ENCODE data around the gene RAB13.
"Not testable (repeated sequence)": the region's sequence is repeated elsewhere in the genome, so short reads cannot be mapped to it uniquely, and the experiment has no call there.

RAB13 gene

DNA sequence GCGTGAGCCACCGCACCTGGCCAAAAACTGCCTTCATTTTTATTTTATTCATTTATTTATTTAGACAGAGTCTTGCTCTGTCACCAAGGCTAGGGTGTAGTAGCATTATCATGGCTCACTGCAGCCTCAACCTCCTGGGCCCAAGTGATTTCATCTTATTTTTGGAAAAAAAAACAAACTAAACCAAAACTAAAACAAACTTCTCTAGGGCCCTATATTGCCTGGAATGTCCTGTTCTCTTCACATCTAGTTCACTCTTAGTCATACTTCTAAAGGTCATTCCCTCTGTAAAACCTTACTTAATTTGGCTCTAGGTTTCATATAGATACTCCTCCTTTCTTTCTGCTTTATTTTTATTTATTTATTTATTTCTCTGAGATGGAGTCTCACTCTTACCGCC is 20.0 kb upstream of the RAB13 start:
- TF ChIP-seq, protein P1, sequence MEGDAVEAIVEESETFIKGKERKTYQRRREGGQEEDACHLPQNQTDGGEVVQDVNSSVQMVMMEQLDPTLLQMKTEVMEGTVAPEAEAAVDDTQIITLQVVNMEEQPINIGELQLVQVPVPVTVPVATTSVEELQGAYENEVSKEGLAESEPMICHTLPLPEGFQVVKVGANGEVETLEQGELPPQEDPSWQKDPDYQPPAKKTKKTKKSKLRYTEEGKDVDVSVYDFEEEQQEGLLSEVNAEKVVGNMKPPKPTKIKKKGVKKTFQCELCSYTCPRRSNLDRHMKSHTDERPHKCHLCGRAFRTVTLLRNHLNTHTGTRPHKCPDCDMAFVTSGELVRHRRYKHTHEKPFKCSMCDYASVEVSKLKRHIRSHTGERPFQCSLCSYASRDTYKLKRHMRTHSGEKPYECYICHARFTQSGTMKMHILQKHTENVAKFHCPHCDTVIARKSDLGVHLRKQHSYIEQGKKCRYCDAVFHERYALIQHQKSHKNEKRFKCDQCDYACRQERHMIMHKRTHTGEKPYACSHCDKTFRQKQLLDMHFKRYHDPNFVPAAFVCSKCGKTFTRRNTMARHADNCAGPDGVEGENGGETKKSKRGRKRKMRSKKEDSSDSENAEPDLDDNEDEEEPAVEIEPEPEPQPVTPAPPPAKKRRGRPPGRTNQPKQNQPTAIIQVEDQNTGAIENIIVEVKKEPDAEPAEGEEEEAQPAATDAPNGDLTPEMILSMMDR (IDR thresholded peaks at IDR 0.05; ENCODE audit: control insufficient read depth, insufficient read depth, low read depth, low read length, missing control alignments) = no peak
- H3K4me3 ChIP-seq (ENCODE audit: control insufficient read depth, low read depth, low read length) = no peak overlapping the region
- no peak for DNase-seq (ENCODE audit: low read depth)

DNA sequence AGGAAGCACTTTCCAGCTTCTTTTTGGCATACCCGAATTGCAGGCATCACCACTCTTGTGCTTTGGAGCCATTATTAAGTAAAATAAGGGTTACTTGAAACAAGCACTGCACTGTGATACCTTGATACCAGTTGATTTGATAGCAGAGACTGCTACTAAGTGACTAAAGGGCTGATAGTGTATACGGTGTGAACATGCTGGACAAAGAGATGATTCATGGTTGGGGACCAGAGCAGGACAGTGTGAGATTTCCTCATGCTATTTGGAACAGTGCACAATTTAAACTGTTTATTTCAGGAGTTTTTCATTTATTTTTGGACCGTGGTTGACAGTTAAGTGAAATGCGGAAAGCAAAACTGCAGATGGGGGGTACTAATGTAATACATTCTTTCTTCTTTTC is 14.3 kb upstream of the RAB13 start:
- H3K4me3 ChIP-seq (ENCODE audit: control insufficient read depth, low read depth, low read length) = no peak overlapping the region
- TF ChIP-seq, protein P1 (IDR thresholded peaks at IDR 0.05; ENCODE audit: control insufficient read depth, insufficient read depth, low read depth, low read length, missing control alignments) = no peak
- DNase-seq (ENCODE audit: low read depth) = no peak

DNA sequence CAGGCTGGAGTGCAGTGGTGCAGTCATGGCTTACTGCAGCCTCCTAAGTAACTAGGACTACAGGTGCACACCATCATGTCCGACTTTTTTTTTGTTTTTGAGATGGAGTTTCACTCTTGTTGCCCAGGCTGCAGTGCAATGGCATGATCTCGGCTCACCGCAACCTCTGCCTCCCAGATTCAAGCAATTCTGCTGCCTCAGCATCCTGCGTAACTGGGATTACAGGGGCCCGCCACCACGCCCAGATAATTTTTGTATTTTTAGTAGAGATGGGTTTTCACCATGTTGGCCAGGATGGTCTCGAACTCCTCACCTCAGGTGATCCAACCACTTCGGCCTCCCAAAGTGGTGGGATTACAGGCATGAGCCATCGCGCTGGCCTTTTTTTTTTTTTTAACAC is 10.7 kb upstream of the RAB13 start:
- not testable (repeated sequence) for DNase-seq (ENCODE audit: low read depth); H3K4me3 ChIP-seq (ENCODE audit: control insufficient read depth, low read depth, low read length)

DNA sequence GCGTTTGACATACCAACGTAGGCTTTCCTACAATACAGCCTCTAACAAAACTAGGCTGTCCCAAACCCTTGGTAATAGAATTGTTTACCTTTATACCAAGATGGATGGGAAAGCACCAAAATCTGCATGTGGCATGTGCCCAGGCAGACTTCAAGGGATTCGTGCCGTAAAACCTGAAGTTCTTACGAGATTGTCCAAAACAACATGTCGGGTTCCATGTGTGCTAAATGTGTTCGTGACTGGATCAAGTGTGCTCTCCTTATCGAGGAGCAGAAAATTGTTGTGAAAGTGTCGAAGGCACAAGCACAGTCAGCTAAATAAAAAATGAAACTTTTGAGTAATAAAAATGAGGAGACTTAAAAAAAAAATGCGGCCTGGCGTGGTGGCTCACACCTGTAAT is 9.5 kb upstream of the RAB13 start:
- no peak overlapping the region for H3K4me3 ChIP-seq (ENCODE audit: control insufficient read depth, low read depth, low read length)
- no peak for DNase-seq (ENCODE audit: low read depth)
- TF ChIP-seq, protein P1 (IDR thresholded peaks at IDR 0.05; ENCODE audit: control insufficient read depth, insufficient read depth, low read depth, low read length, missing control alignments) = no peak

DNA sequence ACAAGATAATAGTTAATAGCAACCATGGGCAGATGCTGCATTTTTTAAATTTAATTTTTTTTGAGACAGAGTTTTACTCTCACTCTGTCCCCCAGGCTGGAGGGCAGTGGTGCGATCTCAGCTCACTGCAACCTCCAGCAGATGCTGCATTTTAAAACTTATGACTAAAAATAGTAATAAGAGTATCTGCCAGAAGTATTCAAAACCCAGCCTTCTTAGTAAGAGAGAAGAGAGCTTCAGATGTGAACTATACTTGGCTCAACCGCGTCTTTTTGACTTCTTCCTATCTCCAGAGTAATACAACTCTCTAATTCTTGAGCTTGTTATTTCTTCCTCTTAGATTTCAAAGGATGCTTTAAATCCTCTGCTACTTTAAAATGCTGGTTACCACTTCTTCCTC is 9.1 kb upstream of the RAB13 start:
- TF ChIP-seq, protein P1 (IDR thresholded peaks at IDR 0.05; ENCODE audit: control insufficient read depth, insufficient read depth, low read depth, low read length, missing control alignments) = no peak
- no peak overlapping the region for H3K4me3 ChIP-seq (ENCODE audit: control insufficient read depth, low read depth, low read length)
- DNase-seq (ENCODE audit: low read depth) = no peak

DNA sequence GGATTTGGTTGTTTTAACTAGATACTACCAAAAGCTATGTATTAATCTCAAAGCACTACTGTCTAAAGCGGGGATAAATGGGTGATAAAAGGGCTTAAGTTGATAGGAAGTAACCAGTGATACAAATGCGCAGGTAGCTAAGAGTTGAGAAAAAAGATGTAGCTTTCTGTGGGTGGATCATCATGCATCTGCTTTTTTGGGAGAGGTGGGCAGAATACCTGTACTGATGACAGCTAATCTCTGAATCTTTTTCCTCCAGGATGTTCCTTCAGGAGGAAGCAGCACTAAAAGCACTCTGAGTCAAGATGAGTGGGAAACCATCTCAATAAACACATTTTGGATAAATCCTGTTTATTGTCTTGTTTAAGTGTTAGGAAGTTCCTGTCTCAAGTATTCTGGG is 5.7 kb upstream of the RAB13 start:
- TF ChIP-seq, protein P1 (IDR thresholded peaks at IDR 0.05; ENCODE audit: control insufficient read depth, insufficient read depth, low read depth, low read length, missing control alignments) = no peak
- no peak for DNase-seq (ENCODE audit: low read depth)
- peak overlapping the region; percentile 91 for H3K4me3 ChIP-seq (ENCODE audit: control insufficient read depth, low read depth, low read length)

DNA sequence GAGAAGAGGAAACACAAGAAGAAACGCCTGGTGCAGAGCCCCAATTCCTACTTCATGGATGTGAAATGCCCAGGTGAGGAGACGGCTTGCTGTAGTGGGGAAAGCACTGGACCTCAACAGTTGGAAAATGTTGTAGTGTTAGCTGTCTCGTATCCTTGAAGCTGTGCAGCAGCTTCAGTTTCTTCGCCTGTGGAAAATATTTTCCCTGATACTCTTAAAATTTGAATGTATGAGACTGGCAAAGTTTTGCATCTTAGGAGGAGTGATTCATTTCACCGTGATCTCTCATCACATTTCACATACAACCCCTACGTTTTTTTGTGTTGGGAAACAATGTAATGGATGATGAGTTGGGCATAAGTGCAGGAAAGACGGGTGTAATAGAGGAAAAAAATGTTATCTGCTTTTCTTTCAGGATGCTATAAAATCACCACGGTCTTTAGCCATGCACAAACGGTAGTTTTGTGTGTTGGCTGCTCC is 5.1 kb upstream of the RAB13 start:
- no peak for DNase-seq (ENCODE audit: low read depth)
- TF ChIP-seq, protein P1 (IDR thresholded peaks at IDR 0.05; ENCODE audit: control insufficient read depth, insufficient read depth, low read depth, low read length, missing control alignments) = no peak
- H3K4me3 ChIP-seq (ENCODE audit: control insufficient read depth, low read depth, low read length) = peak overlapping the region; percentile 91

Data from AG09309 (cell line).